ENCODE measurements around the gene PPM1A. TPM values are rescaled to one million over a fixed set of nuclear protein-coding genes. Genes with fewer than 3 reads are reported as not detected.

Gene PPM1A
- total RNA-seq, 1 experiment from 2014 or later, result 41.7 TPM

- H4K5ac ChIP-seq (ENCODE audit: insufficient read length, low read depth, low read length), result no peak overlapping the region
- Mint-ChIP-seq H3K27me3 (ENCODE audit: low read depth) (peaks cover 7% of the 10 kb centered on the region), H3K4me3 (peak overlapping the region; percentile 57 to 74), H3K9me3 (no peaks in the 10 kb centered on the region; a peak in 1 of 5 replicates), H3K27ac (no peak overlapping the region), H3K4me1 (peaks cover 31 to 37% of the 10 kb centered on the region in 2 experiments), H3K36me3 (ENCODE audit: insufficient read depth in 1 of 3, low read depth in 3 of 3) (no peaks in the 10 kb centered on the region; a peak in 1 of 7 replicates)
- H2AFZ ChIP-seq (ENCODE audit: low read length), result no peak overlapping the region
- no peak overlapping the region for H3K4ac ChIP-seq (ENCODE audit: low read depth, low read length)
- H3K18ac ChIP-seq (ENCODE audit: insufficient read length, low read depth, low read length), result peak overlapping the region; percentile 63
- WGBS (ENCODE audit: extremely low coverage, insufficient read length, low lambda C conversion rate), result no CpG with 5 or more reads among the region's 58 CpGs
- peaks cover 12% of the 10 kb centered on the region for H3K23me2 ChIP-seq (ENCODE audit: insufficient read length, low read depth, low read length, poor library complexity, severe bottlenecking)
- H2AK5ac ChIP-seq (ENCODE audit: insufficient read length, low read length), result no peak overlapping the region
- H3K56ac ChIP-seq (ENCODE audit: insufficient read length, low read depth, low read length), result no peak overlapping the region
- no peaks in the 10 kb centered on the region for H3K79me1 ChIP-seq (ENCODE audit: insufficient read depth, low read depth, low read length, poor library complexity, severe bottlenecking)
- no peaks in the 10 kb centered on the region for H3K27me3 ChIP-seq (ENCODE audit: insufficient read depth, low read length)
- no peak overlapping the region for H2BK15ac ChIP-seq (ENCODE audit: low read depth, low read length)
- H2BK12ac ChIP-seq (ENCODE audit: insufficient read length, low read depth, low read length), result no peak overlapping the region
- peak; percentile 51 for DNase-seq
- 0 out of 2 replicates have a peak overlapping the region, but pooled peaks have one; percentile 54 for H3K14ac ChIP-seq (ENCODE audit: insufficient read depth, low read length)
- peaks cover 11% of the 10 kb centered on the region; the same call in 1 of the 2 replicates for H3K4me1 ChIP-seq (ENCODE audit: insufficient read depth, low read length)
- H3T11ph ChIP-seq (ENCODE audit: low read length), result no peak overlapping the region
- no peak overlapping the region for H3K9ac ChIP-seq (ENCODE audit: extremely low read depth, insufficient read length, low read length)
- H3K23ac ChIP-seq (ENCODE audit: insufficient read length, low read depth, low read length), result no peak overlapping the region
- no peak overlapping the region for H2BK20ac ChIP-seq (ENCODE audit: low read depth, low read length, poor library complexity, severe bottlenecking)
- H4K8ac ChIP-seq (replicated peaks; ENCODE audit: insufficient read length, low read depth, low read length), result no peak overlapping the region
- no peaks in the 10 kb centered on the region for H3K9me3 ChIP-seq (ENCODE audit: control insufficient read depth, low read depth, low read length)
- no peak overlapping the region for H3K27ac ChIP-seq (ENCODE audit: insufficient read length, low read depth, low read length)
- peak overlapping the region; percentile 51 for H3K4me2 ChIP-seq (ENCODE audit: insufficient read depth, insufficient read length, low read length)
- no peak overlapping the region for H2BK120ac ChIP-seq (ENCODE audit: low read depth, low read length, poor library complexity, severe bottlenecking)
- peak; percentile 30; the same call in 2 of the 3 replicates for TF ChIP-seq CTCF (conservative IDR thresholded peaks at IDR 0.05)
- no peaks in the 10 kb centered on the region for H4K20me1 ChIP-seq (ENCODE audit: control insufficient read depth, insufficient read depth, insufficient read length)
- H2BK5ac ChIP-seq (ENCODE audit: insufficient read length, low read length), result no peak overlapping the region
- H4K91ac ChIP-seq (ENCODE audit: insufficient read length, low read depth, low read length), result no peak overlapping the region
- H3K79me2 ChIP-seq (ENCODE audit: insufficient read depth, low read length), result no peaks in the 10 kb centered on the region
Observed at GRCh38 chr14:60327447-60328331, 78.7 kb downstream of the PPM1A start.

Measured in H9 (cell line).